ENCODE results near the gene ADI1.

ADI1 gene, protein sequence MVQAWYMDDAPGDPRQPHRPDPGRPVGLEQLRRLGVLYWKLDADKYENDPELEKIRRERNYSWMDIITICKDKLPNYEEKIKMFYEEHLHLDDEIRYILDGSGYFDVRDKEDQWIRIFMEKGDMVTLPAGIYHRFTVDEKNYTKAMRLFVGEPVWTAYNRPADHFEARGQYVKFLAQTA

DNA sequence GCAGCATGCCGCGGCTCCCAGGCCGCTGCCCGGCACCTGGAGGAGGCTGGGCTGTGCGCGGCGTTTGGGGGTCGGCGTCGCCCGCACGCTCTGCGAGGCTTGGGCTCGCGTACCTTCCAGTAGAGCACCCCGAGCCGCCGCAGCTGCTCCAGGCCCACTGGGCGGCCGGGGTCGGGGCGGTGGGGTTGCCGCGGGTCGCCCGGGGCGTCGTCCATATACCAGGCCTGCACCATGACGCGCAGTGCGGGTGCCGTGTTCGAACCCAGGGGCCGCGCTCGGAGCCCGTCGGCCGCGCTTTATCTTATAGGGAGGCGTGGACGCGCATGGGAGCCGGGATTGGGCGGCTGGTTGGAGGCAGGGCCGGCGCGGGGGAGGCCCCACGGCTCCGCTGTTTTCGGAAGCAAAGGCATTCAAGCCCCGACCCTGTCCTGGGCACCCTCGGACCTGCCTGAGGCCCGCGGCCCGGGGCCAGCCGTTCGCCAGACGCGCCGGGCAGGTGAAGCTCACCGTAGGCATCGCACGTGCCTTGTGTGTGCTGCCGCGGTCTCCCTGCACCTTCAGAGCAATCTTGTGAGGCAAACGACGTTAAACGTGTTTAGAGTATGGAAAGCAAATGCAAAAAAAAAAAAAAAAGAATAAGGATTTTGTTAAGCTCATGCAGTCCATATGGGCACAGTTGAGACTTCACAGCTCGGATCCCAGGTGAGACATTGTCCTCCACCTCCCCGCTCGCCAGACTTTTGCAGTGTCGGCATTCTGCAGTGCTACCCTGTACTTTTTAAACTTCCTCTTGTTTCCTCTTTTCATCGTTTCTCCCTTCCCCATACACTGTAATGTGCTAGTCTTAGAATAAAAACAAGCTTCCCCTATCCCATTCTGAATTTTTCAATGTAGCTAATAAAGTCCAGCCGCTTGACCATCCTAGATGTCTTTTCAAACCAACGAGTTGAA is at the start of gene ADI1:
Gene ADI1 (minus strand): TSS at position 277 of the 951 bp plus-strand sequence. CDS start 44 bp downstream, at position 233.
- peak; percentile 51 for DNase-seq (ENCODE audit: low read depth)

DNA sequence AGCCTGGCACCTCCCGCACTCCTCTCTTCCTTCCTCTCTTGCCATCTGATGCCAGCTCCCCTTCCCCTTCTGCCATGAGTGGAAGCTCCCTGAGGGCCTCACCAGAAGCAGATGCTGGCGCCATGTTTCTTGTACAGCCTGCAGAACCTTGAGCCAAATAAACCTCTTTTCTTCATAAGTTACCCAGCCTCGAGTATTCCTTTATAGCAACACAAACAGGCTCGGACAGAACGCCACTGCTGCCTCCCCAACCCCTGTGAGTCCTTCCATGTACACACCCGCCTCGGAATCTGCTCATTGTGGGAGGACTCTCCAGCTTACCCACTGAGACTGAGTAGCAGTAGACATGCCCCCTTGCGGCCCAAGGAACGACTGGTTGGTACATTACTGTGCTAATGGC is 47.5 kb upstream of the ADI1 start:
- no peak for DNase-seq (ENCODE audit: low read depth)

DNA sequence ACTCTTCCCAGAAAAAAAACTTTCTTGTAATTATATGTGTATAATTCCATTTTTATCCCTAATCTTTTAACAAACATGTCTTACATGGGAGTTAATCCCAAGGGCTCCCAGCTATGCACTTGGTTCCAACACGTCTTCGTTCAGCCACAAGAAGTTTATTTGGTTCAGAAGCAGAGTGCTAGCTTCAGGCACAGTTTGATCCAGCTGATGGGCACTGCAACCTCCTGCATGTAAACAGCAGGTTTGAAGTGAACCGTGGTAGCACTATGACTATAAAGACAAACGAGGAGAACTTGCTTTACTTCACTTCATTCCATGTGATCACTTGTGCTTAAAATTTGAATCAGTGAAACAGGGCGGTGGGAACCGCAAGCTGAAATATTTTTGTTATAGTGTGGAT is 45.8 kb upstream of the ADI1 start:
- no peak for DNase-seq (ENCODE audit: low read depth)

DNA sequence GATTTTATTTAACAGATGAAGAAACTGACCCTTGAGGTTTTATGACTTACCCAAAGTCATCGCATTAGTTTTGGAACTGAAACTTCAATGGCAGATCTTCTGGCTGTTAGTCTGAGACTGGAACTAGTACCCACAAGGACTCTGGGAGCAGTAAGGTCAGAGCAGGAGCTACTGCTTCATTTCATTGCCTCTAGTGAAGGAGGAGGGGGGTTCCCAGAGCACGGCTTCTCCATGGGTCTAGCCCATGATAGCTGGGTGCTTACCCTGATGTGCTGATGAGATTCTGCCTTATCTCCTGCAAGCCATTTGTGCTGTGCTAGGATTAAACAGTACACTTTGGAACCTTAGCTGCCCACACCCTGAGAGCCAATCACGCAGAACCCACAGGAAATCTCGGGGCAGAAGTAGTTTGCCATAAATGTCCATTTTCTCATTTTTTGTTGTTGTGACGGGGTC is 44.2 kb upstream of the ADI1 start:
- no peak for DNase-seq (ENCODE audit: low read depth)

DNA sequence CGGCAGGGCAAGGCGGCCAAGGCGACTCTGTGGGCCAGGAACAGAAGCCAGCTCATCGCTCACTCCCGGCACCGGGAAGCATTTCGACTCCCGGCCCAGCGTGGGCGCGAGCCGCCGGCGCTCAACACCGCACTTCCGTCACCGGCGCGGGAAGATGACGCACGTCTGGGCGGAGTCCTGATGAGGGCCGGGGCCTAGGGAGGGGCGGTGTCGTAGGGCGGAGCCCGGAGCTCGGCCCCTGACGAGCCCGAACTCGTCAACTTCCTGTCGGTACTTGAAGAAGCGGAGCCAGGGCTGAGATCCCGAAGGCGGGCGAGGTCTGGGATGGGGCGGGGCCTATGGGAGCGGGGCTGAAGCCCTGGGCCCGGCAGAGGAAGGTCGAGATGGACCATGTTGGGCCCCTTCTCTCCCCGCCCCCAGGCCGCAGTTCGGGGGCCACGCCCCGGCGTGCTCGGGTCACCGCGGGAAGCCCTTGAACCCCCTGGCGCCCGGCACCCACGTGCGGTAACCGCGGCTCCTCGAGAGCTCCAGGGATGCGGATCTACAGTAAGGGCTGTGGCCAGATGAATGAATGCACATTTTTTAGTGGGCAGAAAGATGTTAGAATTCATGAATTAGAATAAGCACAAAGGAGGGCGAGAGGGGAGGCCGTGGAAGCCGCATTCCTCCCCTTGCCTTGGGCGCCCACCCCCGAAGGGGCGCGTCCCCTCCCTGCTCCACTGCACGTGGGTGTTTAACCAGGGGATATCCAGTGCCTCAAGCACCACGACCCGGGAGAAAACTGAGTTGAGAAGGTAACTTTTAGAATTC is 39.1 kb upstream of the ADI1 start, which contains the start of gene RNASEH1:
Gene RNASEH1 (minus strand): TSS at position 129 of the 810 bp plus-strand sequence. CDS start 73 bp downstream, at position 56.
- peak; percentile 100 for DNase-seq (ENCODE audit: low read depth)

DNA sequence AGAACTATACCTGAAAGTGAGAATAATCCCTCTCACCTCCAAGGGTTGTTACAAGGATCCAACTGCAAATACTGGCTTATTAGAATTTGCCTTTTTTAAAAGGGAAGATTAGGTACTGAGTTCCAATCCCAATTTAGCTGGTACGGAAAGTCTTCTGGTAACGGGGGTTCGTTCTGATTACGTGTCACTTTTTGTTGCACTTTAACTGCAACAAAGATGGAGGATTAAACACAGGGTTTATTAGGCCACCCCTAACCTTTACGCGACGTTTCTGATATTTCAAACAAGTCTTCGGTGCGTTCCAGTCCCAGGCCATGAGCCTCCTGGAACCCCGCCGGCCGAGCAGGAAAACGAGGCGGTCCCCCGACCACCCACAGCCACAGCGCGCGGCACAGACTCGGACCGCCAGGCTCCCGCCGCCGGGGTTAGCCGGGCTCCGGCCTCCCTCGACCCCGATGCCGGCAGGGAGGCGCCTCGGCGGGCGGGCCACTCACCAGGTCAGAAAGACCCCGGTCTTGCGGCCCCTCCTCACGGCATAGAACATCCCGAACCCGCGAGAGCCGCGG is 38.4 kb upstream of the ADI1 start:
- DNase-seq (ENCODE audit: low read depth) = no peak

DNA sequence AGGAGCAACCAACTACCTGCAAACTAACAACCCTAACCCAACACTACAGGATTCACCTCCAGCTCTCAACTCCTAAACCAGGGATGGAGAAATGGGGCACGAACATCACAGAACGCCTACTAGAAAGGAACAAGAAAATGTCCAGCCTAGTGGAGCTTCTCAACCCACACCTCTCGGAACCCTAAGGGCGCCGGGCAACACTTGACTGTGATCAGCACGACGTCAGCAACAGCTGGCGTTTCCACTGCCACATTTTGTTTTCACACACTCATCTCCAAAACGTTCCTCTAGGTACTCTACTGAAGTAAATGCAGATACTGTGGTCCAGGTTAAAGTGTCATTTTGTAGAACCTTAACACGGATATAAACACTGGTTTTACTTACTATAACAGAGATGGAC is 34.6 kb upstream of the ADI1 start:
- no peak for DNase-seq (ENCODE audit: low read depth)

DNA sequence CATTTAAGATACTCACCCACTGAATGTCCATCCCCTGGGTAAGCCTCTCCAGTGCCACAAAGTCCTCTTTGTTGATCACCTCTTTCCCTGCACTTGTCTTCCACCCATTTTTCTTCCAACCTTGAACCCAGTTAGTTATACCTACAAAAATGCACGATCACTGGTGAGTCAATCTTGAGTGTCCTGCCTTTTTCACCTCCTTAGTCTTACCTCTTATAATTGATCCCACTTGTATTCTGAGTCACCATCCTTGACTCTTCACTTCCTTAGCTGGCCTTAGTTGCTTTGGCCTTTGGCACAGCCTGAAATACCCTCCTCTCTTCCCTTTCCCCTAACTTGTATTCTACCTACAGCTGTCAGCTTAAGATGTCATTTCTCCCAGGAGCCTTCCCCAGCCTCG is 28.6 kb upstream of the ADI1 start:
- DNase-seq (ENCODE audit: low read depth) = no peak

DNA sequence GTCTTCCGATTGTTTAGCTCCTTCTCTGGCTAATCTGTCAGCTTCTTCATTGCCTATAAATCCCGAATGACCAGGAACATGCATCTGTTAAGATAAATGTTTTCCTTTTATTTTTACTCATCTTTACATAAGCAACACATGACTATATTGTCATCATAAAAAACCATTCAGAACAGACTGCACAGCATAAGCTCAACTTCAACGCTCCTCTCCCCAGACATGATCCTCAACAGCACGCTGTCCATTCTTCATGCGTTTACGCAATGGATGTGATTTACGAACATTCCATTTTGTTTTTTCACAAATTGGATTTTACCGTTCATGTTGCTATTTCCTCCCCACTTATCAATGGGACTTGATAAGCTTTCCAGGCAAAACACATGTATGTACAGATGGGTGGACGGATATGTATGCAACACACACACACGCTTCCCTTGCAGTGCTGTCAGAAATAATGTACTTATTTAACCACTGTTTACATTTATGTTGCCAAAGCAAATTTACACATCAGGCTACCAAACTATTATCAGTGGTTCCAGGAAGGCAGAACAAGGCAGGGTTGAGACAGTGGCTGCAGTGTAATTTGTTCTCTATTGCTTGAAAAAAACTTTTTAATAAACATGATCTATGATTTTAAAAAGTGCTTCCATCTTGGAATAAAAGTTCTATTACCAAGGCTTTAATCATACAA is 26.6 kb upstream of the ADI1 start:
- DNase-seq (ENCODE audit: low read depth) = no peak

DNA sequence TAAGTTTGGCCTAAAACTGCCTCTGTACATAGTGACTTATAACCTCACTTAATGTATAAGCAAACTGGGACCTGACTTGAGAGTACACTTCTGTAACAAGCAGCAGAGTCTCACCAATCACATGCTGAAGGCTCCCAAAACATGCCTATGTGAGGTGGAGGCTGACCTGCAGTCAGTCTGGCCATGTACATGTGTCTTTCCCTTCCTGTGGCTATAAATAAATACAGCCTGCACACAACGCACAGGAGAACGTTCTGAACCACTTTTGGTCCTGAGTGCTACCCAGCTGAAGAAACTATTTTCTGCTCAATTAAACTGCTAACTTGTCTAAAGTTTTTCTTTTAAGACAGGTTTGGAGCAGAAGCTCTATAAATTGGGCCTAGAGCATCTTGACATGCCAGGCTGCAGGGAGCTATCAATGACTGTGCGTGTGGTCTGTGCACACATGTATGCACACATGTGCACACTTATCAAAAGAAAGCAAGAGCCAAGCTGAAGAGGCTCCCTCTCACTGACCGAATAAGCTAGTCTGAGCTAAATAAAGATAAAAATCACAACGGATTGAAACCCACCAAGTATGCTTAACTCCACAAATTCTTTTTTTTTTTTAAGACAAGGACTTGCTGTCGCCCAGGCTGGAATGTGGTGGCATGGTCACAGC is 23.8 kb upstream of the ADI1 start:
- no peak for DNase-seq (ENCODE audit: low read depth)

DNA sequence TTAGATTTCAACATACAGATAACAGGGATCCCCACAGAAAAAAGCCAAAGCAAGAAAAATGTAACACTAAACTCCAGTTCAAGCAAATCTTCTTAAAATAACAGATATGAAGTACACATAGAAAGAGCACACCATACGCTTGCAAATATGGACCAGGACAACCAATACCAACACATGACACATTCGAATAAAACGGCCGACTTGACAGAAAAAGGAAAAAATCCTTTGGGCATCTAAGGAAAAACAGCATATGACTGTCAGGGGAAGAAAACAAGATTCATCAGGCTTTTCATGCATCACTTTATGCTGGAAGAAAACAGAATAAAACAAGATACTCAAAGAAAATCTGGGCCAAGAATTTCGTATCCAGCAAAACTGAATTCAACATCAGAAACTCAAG is 22.8 kb upstream of the ADI1 start:
- DNase-seq (ENCODE audit: low read depth) = no peak

DNA sequence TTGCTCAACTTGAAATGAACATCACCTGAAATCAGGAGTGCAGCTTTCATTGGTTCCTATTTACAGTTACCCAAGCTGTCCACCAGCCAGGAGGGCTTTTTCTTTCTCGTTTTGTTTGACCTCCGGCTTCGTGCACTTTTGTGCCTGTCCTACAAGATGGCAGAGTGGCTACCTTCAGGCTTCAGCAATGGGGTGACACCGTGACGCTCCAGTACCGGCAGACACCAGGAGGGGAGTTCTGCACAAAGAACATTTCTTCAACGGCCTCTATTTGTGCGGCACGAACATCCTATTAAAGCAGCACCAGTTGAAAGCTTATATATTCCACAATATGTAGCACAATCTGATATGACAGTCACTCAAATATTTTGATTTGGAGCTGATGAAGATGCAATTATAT is 20.5 kb upstream of the ADI1 start:
- DNase-seq (ENCODE audit: low read depth) = no peak

DNA sequence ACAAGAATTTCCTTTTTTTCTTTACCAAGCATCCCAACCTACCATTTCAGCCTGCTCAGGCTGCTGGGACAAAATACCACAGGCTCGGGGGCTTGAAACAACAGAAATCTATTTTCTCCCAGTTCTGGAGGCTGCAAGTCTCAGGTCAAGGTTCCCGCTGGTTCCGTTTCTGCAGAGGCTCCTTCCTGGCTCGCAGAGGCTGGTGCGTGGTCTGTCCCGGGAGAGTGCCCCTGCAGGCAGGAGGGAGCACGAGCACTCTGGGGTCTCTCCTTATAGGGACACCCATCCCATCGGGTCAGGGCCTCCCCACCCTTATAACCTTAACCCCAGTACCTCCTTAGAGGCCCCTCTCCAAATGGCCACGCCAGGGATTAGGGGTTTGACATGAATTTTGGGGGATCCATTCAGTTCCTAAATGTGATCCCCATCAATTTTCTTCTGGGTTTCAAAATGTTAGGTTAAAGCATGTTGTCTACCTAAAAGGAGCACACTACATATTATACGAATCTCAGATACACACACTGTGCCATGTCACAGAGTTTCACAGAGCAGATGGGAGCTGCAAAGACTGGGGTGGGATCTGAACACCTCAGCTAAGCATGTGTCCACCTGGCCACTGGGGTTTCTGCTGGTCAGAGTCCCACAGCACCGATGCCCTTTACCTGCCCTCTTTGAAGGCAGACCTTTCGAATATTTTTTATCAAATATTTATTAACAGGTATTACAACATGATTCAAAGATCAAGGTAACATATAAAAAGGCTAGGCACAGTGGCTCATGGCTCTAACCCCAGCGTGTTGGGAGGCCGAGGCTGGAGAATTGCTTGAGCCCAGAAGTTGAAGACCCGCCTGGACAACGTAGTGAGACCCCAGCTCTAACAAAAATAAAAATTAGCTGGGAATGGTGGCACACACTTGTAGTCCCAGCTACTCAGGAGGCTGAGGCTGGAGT is 17.6 kb upstream of the ADI1 start:
- no peak for DNase-seq (ENCODE audit: low read depth)

DNA sequence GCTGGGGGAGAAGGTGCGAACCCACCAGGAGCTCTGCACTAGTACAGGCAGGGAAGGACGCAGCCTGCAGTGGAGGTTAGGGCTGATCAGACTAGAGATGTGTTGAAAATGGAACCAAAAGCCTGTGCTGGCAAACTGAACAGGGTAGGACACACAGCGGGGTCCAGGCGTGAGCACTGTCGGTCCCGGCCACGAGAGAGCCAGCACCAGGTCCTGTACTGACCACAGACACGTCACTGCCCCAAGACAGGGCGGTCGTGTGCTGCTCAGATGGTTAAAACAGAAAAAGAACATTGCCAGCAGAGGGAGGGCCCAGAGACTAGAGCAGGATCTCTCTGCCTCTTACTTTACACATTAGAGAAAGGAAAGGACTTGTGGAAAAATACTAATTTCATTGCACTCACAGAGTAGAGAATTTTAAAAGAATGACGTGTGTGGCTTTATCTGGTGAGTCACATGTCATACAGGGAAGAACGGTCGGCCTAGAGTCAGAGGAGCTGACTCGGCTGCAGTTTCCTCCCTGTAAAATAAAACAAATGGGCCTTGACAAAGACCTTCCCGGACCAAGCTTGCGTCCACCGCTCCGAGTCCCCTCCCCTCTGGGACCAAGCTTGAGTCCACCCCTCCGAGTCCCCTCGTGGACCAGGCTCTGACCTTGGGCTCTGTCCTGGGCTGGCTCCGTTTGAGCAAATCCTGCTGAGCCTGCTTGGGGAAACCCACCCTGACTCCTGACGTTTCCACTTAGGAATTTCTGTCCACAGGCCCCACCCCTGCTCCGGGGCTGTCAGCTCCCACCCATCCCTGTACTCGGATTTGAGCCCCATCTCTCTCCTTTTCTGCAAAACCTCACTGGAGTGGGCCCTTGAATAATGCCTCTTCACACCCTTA is 16.7 kb upstream of the ADI1 start:
- DNase-seq (ENCODE audit: low read depth) = no peak

DNA sequence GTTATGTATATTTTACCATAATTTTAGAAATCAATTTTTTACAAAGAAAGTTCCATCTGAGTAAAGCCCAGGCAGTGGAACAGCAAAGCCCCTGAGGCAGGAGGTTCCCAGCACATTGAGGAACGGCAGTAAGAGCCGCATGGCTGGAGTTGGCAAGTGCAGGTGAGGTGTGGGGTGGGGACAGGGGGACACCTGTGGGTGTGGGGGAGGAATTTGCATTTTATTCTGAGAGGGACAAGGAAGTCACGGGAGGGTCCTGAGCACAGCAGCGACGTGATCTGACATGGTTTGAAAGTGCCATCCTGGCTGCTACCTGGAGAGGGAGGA is 16.1 kb upstream of the ADI1 start:
- no peak for DNase-seq (ENCODE audit: low read depth)

DNA sequence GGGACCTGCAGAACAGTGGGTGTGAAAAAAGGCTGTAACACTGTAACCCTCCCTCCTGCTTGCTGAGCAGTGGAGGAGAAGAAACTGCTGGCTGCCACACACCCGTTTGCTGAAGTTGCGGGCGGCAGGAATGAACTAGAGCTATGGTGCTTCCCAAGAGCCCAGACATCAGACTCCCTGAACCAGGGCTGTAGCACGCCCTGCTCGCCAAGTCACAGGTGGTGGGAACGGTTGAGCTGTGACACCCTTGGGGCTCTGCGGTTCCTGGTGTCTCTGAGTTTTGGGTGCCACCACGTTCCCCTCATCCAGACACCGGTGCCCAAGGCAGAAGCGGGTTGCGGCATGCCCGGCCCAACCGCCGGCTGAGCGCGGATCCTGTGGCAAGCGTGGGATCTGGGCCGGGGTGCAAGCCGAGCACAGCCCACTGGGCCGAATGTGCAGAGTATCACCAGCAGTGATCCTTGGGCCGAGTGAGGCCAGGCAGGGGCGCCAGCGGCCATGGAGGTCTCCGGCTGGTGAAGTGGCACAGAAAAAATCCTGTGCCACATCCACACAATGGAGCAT is 15.0 kb upstream of the ADI1 start:
- no peak for DNase-seq (ENCODE audit: low read depth)

DNA sequence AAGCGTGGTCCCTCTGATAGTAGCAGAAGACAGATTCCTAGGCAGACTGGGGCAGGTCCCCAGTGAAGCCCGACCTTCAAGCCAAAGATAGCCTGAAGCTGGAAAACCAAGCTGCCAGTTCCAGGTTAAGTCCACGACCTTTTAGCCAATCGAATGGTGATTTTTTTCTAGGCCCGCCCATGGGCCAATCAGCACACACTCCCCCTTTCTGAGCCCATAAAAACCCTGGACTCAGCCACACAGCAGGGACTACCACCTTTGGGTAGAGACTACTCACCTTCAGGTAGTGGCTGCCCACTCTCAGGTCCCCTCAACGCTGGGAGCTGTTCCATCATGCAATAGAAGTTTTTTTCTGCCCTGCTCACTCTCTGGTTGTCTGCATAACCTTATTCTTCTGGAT is 14.5 kb upstream of the ADI1 start:
- DNase-seq (ENCODE audit: low read depth) = no peak

DNA sequence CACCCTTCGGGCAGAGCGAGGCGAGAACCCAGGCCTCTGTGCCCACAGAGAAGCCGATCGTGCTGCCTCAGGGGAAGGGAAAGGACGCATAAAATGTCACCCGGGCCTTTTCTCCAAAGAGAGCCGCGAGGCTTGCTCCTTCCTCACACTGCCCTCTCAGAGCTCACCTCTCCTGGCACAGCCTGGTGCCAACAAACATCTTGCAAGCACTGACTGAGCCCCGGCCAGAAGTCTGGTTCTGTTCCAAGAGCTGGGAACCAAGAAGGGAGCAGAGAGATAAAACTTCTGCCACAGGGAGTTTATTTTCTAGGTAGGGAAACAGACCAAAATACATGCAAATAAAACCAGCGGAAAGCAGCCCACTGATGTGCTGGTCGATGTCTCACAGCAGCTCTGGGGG is 13.6 kb upstream of the ADI1 start:
- DNase-seq (ENCODE audit: low read depth) = no peak
